WERI-Rb-1 (cell line): ENCODE measurements around the gene ZBTB7C.
A peak's percentile ranks its signal among the peaks of the same experiment; 100 is the strongest.

Experiments used
- DNase-seq: peaks from one replicate; pipeline ENCODE4 v3.0.0-alpha.2; 2020
- H3K27ac ChIP-seq: fragments of 250-450 bp; sonication (Bioruptor Pico); 2 replicates; pipeline ENCODE4 v1.5.1; 2020; ENCODE audit warnings: mild to moderate bottlenecking, moderate library complexity
- H3K27me3 ChIP-seq: fragments of 250-450 bp; sonication (Bioruptor Pico); 2 replicates; pipeline ENCODE4 v1.5.1; 2021; ENCODE audit warnings: mild to moderate bottlenecking, low read depth, moderate library complexity; ENCODE audit not compliant: insufficient read depth, severe bottlenecking
- H3K36me3 ChIP-seq: fragments of 250-450 bp; sonication (Bioruptor Pico); 2 replicates; pipeline ENCODE4 v1.5.1; 2020; ENCODE audit warnings: mild to moderate bottlenecking, moderate library complexity
- H3K4me3 ChIP-seq: 2 replicates; pipeline ENCODE4 v1.5.1; 2011; ENCODE audit warnings: low read depth, mild to moderate bottlenecking, control low read depth, low read length
- H3K9me3 ChIP-seq: fragments of 250-450 bp; sonication (Bioruptor Pico); 2 replicates; pipeline ENCODE4 v1.5.1; 2021; ENCODE audit warnings: mild to moderate bottlenecking, moderate library complexity; ENCODE audit not compliant: severe bottlenecking
- CTCF ChIP-seq: IDR thresholded peaks from 2 replicates; pipeline ENCODE4 v1.5.1; 2011; ENCODE audit warnings: low read depth, mild to moderate bottlenecking, control low read depth, inconsistent platforms, low read length

The ZBTB7C gene

GRCh38 chr18:48219810-48220499, 189.2 kb downstream of the ZBTB7C start:
- Histone ChIP-seq H3K27ac (no peak overlapping the region), H3K4me3 (no peak overlapping the region), H3K27me3 (no peaks in the 10 kb centered on the region), H3K36me3 (no peaks in the 10 kb centered on the region), H3K9me3 (no peaks in the 10 kb centered on the region)
- TF ChIP-seq CTCF = no peak
- no peak for DNase-seq

GRCh38 chr18:48219037-48219809, 190.0 kb downstream of the ZBTB7C start:
- H3K9me3 ChIP-seq = no peaks in the 10 kb centered on the region
- no peaks in the 10 kb centered on the region for H3K27me3 ChIP-seq
- H3K36me3 ChIP-seq = no peaks in the 10 kb centered on the region
- no peak for DNase-seq
- H3K27ac ChIP-seq = no peak overlapping the region
- H3K4me3 ChIP-seq = no peak overlapping the region
- peak; percentile 28; the same call in 1 of the 2 replicates for TF ChIP-seq CTCF

GRCh38 chr18:48218285-48219022, 190.7 kb downstream of the ZBTB7C start:
- Histone ChIP-seq H3K4me3 (no peak overlapping the region), H3K9me3 (no peaks in the 10 kb centered on the region), H3K36me3 (no peaks in the 10 kb centered on the region), H3K27me3 (no peaks in the 10 kb centered on the region), H3K27ac (no peak overlapping the region; the same call in 1 of the 2 replicates)
- TF ChIP-seq CTCF = no peak
- no peak for DNase-seq

GRCh38 chr18:48217258-48218250, 191.6 kb downstream of the ZBTB7C start:
- no peaks in the 10 kb centered on the region for H3K36me3 ChIP-seq
- H3K4me3 ChIP-seq = no peak overlapping the region
- H3K9me3 ChIP-seq = no peaks in the 10 kb centered on the region
- H3K27ac ChIP-seq = peak overlapping the region; percentile 68
- DNase-seq = peak; percentile 88
- no peak for TF ChIP-seq CTCF
- no peaks in the 10 kb centered on the region for H3K27me3 ChIP-seq

GRCh38 chr18:48216639-48217257, 192.4 kb downstream of the ZBTB7C start:
- Histone ChIP-seq H3K36me3 (no peaks in the 10 kb centered on the region), H3K4me3 (no peak overlapping the region), H3K9me3 (no peaks in the 10 kb centered on the region), H3K27me3 (no peaks in the 10 kb centered on the region), H3K27ac (peak overlapping the region; percentile 68)
- no peak for DNase-seq
- no peak for TF ChIP-seq CTCF
